ENCODE results near the gene PDCD1LG2.

PDCD1LG2 gene

GRCh38 chr9:5553211-5553610, 42.9 kb downstream of the PDCD1LG2 start:
- H3K4me3 ChIP-seq (ENCODE audit: low read depth, low read length): no peak overlapping the region
- peak; percentile 72 for DNase-seq (ENCODE audit: low read depth)
- TF ChIP-seq CTCF (conservative IDR thresholded peaks at IDR 0.05; ENCODE audit: low read depth, low read length): no peak

- H3K4me3 ChIP-seq (ENCODE audit: low read depth, low read length): no peak overlapping the region
- DNase-seq (ENCODE audit: low read depth): no peak
- TF ChIP-seq CTCF (conservative IDR thresholded peaks at IDR 0.05; ENCODE audit: low read depth, low read length): no peak
These were observed 43.9 kb downstream of the PDCD1LG2 start for GRCh38 chr9:5554254-5554653.

GRCh38 chr9:5556101-5556705, 45.9 kb downstream of the PDCD1LG2 start:
- H3K4me3 ChIP-seq (ENCODE audit: low read depth, low read length): no peak overlapping the region
- no peak for DNase-seq (ENCODE audit: low read depth)
- no peak for TF ChIP-seq CTCF (conservative IDR thresholded peaks at IDR 0.05; ENCODE audit: low read depth, low read length)

- no peak for TF ChIP-seq CTCF (conservative IDR thresholded peaks at IDR 0.05; ENCODE audit: low read depth, low read length)
- no peak overlapping the region for H3K4me3 ChIP-seq (ENCODE audit: low read depth, low read length)
- no peak for DNase-seq (ENCODE audit: low read depth)
These were observed 47.6 kb downstream of the PDCD1LG2 start for GRCh38 chr9:5557606-5558587.

GRCh38 chr9:5559659-5560058, 49.3 kb downstream of the PDCD1LG2 start:
- no peak for TF ChIP-seq CTCF (conservative IDR thresholded peaks at IDR 0.05; ENCODE audit: low read depth, low read length)
- DNase-seq (ENCODE audit: low read depth): no peak
- H3K4me3 ChIP-seq (ENCODE audit: low read depth, low read length): no peak overlapping the region

GRCh38 chr9:5560443-5561100, 50.2 kb downstream of the PDCD1LG2 start:
- TF ChIP-seq CTCF (conservative IDR thresholded peaks at IDR 0.05; ENCODE audit: low read depth, low read length): no peak
- DNase-seq (ENCODE audit: low read depth): no peak
- no peak overlapping the region for H3K4me3 ChIP-seq (ENCODE audit: low read depth, low read length)
